Ovary (tissue), 3 donors: ENCODE results near the gene NUDC.

Source experiments
- POLR2A ChIP-seq: fragments of 450-650 bp; IDR thresholded peaks from one replicate; pipeline ENCODE4 v1.6.1; 2017; ENCODE audit warnings: antibody characterized with exemption, mild to moderate bottlenecking, moderate library complexity
- TF ChIP-seq, protein P1 (sequence below), 3 donors: fragments of 450-650 bp in 2 of 3; fragments of 200-600 bp in 1 of 3; IDR thresholded peaks; one replicate each; pipeline versions ENCODE4 v1.5.1 to v1.8.0; 2016 to 2022; ENCODE audit warnings: antibody characterized with exemption in 3 of 3, mild to moderate bottlenecking in 1 of 3
- donor health status: DM: no; HTN: no; CAD: no.

DNA sequence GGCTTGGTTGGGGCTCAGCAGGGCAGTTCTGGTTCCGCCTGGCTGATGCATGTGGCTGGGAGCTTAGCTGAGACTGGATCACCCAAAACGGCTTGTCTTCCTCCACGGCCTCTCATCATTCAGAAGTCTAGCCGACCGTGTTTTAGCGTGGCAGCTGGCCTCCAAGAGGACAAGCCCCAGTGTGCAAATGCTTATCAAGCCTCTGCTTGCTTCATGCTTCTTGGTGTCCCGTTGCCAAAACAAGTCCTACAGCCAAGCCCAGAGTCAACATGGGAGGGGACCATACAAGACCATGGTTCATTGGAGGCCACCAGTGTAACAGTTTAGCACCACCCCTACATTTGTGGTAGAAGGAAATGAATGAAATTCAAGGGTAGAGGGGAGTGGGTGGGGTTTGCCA lies 49.3 kb downstream of the NUDC start:
- TF ChIP-seq, protein P1, sequence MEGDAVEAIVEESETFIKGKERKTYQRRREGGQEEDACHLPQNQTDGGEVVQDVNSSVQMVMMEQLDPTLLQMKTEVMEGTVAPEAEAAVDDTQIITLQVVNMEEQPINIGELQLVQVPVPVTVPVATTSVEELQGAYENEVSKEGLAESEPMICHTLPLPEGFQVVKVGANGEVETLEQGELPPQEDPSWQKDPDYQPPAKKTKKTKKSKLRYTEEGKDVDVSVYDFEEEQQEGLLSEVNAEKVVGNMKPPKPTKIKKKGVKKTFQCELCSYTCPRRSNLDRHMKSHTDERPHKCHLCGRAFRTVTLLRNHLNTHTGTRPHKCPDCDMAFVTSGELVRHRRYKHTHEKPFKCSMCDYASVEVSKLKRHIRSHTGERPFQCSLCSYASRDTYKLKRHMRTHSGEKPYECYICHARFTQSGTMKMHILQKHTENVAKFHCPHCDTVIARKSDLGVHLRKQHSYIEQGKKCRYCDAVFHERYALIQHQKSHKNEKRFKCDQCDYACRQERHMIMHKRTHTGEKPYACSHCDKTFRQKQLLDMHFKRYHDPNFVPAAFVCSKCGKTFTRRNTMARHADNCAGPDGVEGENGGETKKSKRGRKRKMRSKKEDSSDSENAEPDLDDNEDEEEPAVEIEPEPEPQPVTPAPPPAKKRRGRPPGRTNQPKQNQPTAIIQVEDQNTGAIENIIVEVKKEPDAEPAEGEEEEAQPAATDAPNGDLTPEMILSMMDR (IDR thresholded peaks at IDR 0.05) = no peak
- no peak for TF ChIP-seq POLR2A
